Calu3 (cell line): ENCODE results near the gene SEC31A. TPM values are rescaled to one million over a fixed set of nuclear protein-coding genes. Genes with fewer than 3 reads are reported as not detected.
"Not testable (repeated sequence)": the region's sequence is repeated elsewhere in the genome, so short reads cannot be mapped to it uniquely, and the experiment has no call there.

Experiments used
- BruUV-seq: library from RNA; stranded (reverse); fragments of 400-500 nt; replicated peaks from 2 replicates; lab custom pipeline; 2021; lab: Mats Ljungman, UMichigan
- CTCF ChIA-PET: fragments of 300-600 bp; sonication (Branson Sonifier 250); formaldehyde crosslinking; loops from one replicate; lab custom pipeline; 2022; ENCODE audit warnings: antibody characterized with exemption; lab: Charles Lee
- DNase-seq: peaks from one replicate; pipeline ENCODE4 v3.0.0; 2022
- H3K27ac Mint-ChIP-seq: one replicate; pipeline ENCODE4 v1.8.0; 2022; ENCODE audit warnings: mixed read lengths; ENCODE audit not compliant: unreplicated experiment
- H3K27me3 Mint-ChIP-seq: one replicate; pipeline ENCODE4 v1.8.0; 2022; ENCODE audit warnings: mixed read lengths; ENCODE audit not compliant: unreplicated experiment
- H3K36me3 Mint-ChIP-seq: one replicate; pipeline ENCODE4 v1.8.0; 2022; ENCODE audit warnings: mild to moderate bottlenecking, moderate library complexity, mixed read lengths; ENCODE audit not compliant: insufficient read depth, unreplicated experiment
- H3K4me1 Mint-ChIP-seq: one replicate; pipeline ENCODE4 v1.8.0; 2022; ENCODE audit warnings: mild to moderate bottlenecking, low read depth, mixed read lengths; ENCODE audit not compliant: unreplicated experiment
- H3K4me3 Mint-ChIP-seq: one replicate; pipeline ENCODE4 v1.8.0; 2022; ENCODE audit warnings: mild to moderate bottlenecking, low read depth, moderate library complexity, mixed read lengths; ENCODE audit not compliant: unreplicated experiment
- H3K9me3 Mint-ChIP-seq: one replicate; pipeline ENCODE4 v1.8.0; 2022; ENCODE audit warnings: low read depth, mixed read lengths; ENCODE audit not compliant: unreplicated experiment
- intact Hi-C: fragments of 100-400 bp; cut with micrococcal nuclease; formaldehyde crosslinking; loops from one replicate; pipeline ENCODE4 v1.10.0; 2022; ENCODE audit not compliant: unreplicated experiment
- total RNA-seq: library from RNA; stranded (reverse); gene quantifications from 2 replicates; pipeline ENCODE4 v1.2.3, GENCODE V29; 2022
- TF ChIP-seq, protein P1 (sequence below): fragments of 200-600 bp; IDR thresholded peaks from one replicate; pipeline ENCODE4 v1.8.0; 2022; ENCODE audit warnings: antibody characterized with exemption; ENCODE audit not compliant: unreplicated experiment

Gene SEC31A
- total RNA-seq, 1 experiment from 2014 or later, result 108 TPM

- BruUV-seq, result no TSS peak
- TF ChIP-seq, protein P1, sequence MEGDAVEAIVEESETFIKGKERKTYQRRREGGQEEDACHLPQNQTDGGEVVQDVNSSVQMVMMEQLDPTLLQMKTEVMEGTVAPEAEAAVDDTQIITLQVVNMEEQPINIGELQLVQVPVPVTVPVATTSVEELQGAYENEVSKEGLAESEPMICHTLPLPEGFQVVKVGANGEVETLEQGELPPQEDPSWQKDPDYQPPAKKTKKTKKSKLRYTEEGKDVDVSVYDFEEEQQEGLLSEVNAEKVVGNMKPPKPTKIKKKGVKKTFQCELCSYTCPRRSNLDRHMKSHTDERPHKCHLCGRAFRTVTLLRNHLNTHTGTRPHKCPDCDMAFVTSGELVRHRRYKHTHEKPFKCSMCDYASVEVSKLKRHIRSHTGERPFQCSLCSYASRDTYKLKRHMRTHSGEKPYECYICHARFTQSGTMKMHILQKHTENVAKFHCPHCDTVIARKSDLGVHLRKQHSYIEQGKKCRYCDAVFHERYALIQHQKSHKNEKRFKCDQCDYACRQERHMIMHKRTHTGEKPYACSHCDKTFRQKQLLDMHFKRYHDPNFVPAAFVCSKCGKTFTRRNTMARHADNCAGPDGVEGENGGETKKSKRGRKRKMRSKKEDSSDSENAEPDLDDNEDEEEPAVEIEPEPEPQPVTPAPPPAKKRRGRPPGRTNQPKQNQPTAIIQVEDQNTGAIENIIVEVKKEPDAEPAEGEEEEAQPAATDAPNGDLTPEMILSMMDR, result no peak
- H3K4me3 Mint-ChIP-seq, result peak overlapping the region; percentile 3
- H3K4me1 Mint-ChIP-seq, result peaks cover 25% of the 10 kb centered on the region
- no peaks in the 10 kb centered on the region for H3K27me3 Mint-ChIP-seq
- no peaks in the 10 kb centered on the region for H3K9me3 Mint-ChIP-seq
- intact Hi-C loops, result no loop called here
- DNase-seq, result no peak
- peak overlapping the region; percentile 68 for H3K27ac Mint-ChIP-seq
- peaks cover 55% of the 10 kb centered on the region for H3K36me3 Mint-ChIP-seq
- CTCF ChIA-PET, result no interaction called here
These were observed 26.5 kb downstream of the SEC31A start for GRCh38 chr4:82864336-82864979.

DNA sequence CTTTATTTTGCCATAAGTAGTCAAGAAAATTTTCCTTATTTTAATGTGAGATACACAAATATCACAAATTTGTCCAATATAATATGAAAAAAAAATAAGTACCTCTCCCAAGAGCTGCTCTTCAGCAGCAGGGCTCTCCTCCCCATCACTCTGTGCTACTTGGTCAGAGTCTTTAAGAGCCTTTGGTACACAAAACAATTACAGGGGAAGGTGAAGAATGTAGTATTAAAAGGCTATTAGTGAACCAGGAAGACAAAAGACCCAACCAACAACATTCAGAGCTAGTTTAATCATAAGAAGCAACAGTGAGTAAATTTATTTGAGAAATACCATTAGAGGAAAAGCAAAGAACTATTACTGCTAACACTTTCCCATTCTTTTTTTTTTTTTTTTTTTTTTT lies 29.4 kb downstream of the SEC31A start:
- Mint-ChIP-seq H3K4me3 (no peak overlapping the region), H3K4me1 (peaks cover 19% of the 10 kb centered on the region), H3K9me3 (no peaks in the 10 kb centered on the region), H3K27ac (no peak overlapping the region), H3K36me3 (peaks cover 48% of the 10 kb centered on the region), H3K27me3 (no peaks in the 10 kb centered on the region)
- BruUV-seq, result no TSS peak
- TF ChIP-seq, protein P1, result no peak
- intact Hi-C loops, result no loop called here
- no peak for DNase-seq
- CTCF ChIA-PET, result no interaction called here

DNA sequence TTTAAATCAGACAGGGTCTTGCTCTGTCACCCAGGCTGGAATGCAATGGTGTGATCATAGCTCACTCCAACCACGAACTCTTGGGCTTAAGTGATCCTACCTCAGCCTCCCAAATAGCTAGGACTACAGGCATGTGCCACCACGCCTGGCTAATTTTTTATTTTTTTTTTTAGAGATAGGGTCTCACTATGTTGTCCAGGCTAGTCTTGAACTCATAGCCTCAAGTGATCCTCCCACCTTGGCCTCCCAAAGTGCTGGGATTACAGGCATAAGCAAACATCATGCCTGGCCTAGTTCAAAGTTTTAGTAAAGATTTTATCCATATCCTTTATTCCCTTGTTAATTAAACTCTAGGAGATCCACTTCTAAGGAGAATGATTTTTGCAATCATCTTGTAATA lies 30.5 kb downstream of the SEC31A start:
- H3K9me3 Mint-ChIP-seq, H3K4me1 Mint-ChIP-seq, intact Hi-C loops, H3K4me3 Mint-ChIP-seq, DNase-seq, H3K27ac Mint-ChIP-seq, CTCF ChIA-PET, BruUV-seq, H3K27me3 Mint-ChIP-seq: not testable (repeated sequence)
- peaks cover 45% of the 10 kb centered on the region for H3K36me3 Mint-ChIP-seq

- intact Hi-C loops, result loop anchor here (5.0 kb wide), 1 partner anchor 429 kb away; the partner anchor contains the start of gene COQ2
- no peak overlapping the region for H3K27ac Mint-ChIP-seq
- TF ChIP-seq, protein P1, result peak; percentile 8
- no peaks in the 10 kb centered on the region for H3K9me3 Mint-ChIP-seq
- no peak for DNase-seq
- CTCF ChIA-PET, result interaction anchor here (1.1 kb wide), 1 partner anchor 392 kb away, joined by 4 read pairs; no protein-coding TSS in a partner anchor
- H3K4me3 Mint-ChIP-seq, result no peak overlapping the region
- BruUV-seq, result no TSS peak
- no peaks in the 10 kb centered on the region for H3K27me3 Mint-ChIP-seq
- no peaks in the 10 kb centered on the region for H3K4me1 Mint-ChIP-seq
- peaks cover 48% of the 10 kb centered on the region for H3K36me3 Mint-ChIP-seq
These were observed 38.1 kb downstream of the SEC31A start for GRCh38 chr4:82852751-82853285.
